DLD1 (cell line): ENCODE results near the gene ZKSCAN7.

Source experiments
- in situ Hi-C: cut with HindIII; loops from 2 replicates; pipeline ENCODE4 v1.10.0; 2017; ENCODE audit warnings: low sequenced_read_pairs

Gene ZKSCAN7

DNA sequence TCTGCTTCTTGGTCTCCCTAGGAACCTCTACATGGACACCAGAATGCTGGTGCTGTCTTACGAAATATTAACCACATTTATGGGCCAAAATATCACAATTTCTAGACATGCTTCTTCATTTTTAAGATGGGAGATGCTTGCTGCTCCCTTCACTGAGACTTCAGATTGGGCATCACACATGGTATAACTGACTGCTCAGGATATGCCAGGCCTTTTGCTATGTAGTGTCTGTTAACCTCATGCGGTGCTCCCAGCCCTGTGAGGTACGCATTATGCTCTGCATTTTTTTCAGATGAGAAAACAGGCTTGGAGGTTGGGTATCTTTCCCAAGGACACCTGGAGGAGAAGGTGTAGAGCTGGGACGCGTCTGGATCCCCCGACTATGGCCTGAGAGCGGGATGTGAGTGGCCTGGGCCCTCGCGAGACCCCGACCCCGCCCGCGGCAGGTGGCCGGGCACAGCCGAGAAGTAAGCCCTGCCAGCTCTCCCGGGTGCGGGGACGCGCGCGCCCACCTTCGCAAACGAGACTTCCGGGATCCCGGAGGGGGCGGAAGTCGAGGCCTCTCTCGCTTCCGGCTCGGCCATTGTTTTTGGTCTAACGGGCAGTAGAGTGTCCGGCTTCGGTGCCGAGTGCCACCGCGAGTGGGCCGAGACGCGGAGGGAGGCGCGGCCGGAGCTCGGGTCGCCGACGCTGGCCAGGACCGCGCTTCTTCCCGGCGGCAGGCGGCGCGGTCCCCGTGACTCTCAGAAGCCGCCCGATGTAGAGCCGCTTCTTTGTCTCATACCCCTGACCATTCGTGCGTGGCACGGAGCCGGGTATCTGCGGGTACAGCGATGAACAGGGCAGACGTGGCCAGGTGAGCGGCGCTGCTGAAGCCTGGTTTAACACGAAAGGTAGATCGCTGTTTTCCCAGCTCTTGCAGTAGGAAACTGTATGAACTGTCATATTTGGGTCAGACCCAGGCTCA lies at the start of gene ZKSCAN7:
Gene ZKSCAN7 (plus strand): TSS at position 568 of the 967 bp plus-strand sequence. CDS start 1,855 bp downstream, outside the sequence.
- in situ Hi-C loops = no loop called here

DNA sequence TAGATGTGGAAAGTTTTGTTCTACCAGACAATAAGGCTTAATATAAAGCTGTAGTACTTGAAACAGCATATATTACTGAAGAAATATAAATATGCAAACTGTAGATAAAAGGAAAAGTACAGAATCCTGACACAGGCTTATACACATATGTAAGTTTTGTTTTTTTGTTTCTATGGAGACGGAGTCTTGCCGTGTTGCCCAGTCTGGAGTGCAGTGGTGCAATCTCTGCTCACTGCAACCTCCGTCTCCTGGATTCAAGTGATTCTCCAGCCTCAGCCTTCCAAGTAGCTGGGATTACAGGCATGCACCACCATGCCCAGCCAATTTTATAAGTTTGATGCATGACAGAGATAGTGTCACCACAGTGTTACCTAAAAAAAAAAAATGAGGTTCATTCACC lies 48.4 kb upstream of the ZKSCAN7 start:
- in situ Hi-C loops = no loop called here

DNA sequence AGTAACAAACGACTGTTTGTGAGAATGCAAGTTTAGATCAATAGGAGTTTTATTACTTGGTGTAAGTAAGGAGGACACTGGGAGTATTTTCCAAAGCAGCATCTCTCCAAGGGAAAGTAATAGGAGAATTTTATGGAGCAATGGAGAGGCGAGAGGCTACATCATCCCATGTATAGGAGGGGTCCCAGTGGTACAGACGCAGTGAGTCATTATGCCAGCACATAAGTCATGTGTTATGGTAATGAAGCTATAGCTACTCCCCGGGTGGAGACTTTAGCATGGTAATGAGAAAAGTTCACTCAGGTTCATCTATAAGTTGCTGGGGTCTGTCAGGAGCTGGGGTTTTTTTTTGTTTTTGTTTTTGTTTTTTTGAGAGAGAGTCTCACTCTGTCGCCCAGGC lies 48.0 kb upstream of the ZKSCAN7 start:
- in situ Hi-C loops = no loop called here

GRCh38 chr3:44509393-44509921 lies 45.5 kb upstream of the ZKSCAN7 start:
- in situ Hi-C loops = no loop called here

DNA sequence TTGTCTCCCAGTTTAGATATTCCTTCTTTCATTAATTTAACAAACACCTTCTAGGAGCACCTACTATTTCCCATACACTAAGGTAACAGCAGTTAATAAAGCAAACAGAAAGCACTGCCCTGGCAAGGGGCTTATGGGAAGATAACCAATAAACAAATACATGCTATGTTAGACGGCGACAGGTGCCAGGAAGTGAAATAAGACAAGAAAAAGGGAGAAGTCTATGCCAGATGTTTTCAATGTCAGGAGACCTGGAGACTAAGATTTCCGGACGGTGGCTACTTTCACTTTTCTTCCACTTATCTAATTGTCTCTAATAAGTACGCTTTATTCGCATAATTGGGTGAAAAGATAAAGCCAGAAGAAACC lies 45.0 kb upstream of the ZKSCAN7 start:
- in situ Hi-C loops = no loop called here

DNA sequence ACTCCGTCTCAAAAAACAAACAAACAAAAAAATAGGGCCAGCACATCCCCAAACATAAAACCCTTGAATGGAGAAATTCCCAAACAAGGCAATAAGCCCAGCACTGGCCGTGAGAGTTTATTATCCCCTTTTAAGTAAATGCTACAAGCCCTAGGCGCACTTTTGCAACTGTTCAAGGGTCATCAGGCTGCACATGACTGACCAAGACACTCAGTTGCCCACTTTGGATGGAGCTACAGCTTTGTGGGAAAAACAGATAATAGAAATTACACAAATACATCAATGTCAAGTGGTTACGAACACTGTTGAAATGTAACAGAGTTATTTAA lies 43.8 kb upstream of the ZKSCAN7 start:
- in situ Hi-C loops = no loop called here

- in situ Hi-C loops = no loop called here
Observed at GRCh38 chr3:44513513-44513912, 41.5 kb upstream of the ZKSCAN7 start.

DNA sequence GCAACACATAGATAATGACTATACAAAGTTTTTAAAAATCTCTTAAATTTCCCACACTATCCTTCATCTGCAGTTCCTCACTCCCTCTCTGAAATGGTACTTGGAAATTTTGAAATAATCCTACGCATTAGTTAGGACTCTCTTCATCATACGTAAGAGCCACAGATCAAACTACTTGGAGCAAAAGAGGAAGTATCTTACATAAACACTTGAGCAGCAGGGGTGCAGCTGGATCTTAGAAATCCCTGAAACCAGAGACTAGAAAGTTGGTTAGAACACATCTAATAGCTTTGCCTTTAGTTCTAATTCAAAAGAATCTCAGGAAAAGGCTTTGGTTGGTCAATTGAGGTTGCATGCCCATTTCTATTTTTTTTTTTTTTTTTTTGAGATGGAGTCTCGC lies 38.8 kb upstream of the ZKSCAN7 start:
- in situ Hi-C loops = no loop called here

DNA sequence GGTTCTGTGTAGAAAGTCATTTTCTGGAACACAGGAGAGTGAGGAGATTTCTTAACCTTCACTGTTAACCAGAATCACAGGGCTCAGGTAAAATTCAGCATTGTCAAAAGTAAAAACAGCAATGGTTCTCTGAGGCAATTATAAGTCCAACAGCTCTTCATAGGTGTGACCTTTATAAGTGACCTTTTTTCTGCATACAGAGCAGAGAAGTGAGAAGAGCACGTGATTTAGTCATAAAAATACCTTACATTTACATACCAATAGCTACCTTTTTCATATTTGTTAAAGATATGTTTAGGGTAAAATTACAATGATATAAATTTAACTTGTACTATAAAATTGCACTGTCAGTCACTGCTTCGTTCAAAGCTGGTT lies 36.2 kb upstream of the ZKSCAN7 start:
- in situ Hi-C loops = no loop called here

DNA sequence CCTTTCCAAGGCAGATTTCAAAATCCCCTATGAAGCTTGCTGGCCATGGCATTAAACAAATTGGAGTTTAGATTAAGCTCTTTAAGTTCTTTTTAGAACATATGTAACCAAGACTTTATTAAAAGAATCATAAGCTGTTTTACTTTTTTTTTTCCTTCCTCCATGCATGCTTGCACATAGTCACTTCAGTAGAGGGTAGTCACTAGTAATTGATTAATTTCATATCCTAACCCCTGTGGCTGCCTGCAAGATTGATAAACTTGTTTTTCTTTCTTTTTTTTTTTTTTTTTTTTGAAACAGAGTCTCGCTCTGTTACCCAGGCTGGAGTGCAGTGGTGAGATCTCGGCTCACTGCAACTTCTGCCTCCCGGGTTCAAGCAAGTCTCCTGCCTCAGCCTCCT lies 33.3 kb upstream of the ZKSCAN7 start:
- in situ Hi-C loops = no loop called here

DNA sequence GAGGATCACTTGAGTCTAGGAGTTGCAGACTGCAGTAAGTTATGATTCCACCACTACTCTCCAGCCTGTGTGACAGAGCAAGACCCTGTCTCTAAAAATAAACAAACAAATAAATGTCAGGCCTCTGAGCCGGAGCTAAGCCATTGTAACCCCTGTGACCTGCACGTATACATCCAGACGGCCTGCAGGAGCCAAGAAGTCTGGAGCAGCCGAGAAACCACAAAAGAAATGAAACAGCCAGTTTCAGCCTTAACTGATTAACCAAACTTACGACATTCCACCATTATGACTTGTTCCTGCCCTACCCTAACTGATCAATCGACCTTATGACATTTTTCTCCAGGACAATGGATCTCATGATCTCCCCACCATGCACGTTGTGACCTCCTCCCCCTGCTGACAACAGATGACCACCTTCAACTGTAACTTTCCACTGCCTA lies 32.5 kb upstream of the ZKSCAN7 start:
- in situ Hi-C loops = no loop called here

DNA sequence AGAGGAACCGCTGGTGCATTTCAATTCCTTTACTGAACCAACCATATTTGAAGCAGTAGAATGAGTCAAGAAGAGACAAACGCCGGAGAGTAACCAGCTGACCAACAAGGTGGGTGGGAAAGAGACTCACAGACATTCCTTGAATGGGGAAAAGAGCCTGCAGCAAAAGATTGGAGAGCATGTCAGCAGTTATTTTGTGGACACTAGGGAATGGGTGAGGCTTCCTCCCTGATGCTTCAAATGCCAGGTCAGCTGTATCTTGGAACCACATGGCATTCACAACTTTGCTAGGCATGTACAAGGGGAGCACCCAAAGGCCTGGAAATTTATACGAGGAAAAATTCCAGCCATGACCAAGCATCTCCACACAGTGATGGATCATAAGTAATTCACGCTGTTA lies 29.9 kb upstream of the ZKSCAN7 start:
- in situ Hi-C loops = loop anchor here (25.0 kb wide), 1 partner anchor 387 kb away; no protein-coding TSS in a partner anchor

DNA sequence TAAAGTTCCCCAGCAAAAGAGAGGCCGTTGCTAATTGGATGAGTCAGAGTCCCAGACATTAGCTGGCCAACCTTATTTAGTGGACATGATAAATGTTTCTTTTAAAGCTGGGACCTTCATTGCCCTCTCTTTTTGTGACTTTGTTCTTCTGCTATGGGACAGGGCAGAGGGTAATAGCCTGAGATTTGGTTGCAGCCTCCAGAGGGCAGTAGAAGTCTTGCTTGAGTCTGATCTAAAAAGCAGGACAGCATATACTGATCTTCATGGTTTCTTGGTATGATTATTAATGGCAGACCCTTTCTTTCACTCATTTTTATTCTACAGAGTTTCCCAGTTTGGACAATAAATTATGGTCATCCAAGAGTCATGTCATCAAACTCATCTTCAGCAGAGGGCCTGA lies 25.1 kb upstream of the ZKSCAN7 start:
- in situ Hi-C loops = loop anchor here (25.0 kb wide), 1 partner anchor 382 kb away; no protein-coding TSS in a partner anchor

DNA sequence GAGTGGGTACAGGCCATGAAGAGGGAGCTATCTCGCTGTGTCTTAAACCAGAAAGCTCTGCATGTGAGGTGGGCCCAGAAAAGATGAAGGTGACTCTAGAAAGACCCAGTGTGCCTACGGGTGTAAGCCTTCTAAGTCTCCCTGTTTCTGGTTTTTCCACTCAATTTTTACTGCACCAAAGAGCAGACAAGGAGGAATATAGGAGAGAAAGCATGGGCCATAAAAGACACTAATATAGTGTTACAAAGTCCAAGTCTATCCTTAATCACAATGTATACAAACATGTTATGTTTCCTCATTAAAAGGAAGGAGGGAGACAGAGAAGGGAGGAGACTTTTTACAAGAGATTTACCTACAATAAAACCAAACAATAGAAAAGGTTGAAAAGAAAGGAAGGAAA lies 24.1 kb upstream of the ZKSCAN7 start:
- in situ Hi-C loops = loop anchor here (25.0 kb wide), 1 partner anchor 381 kb away; no protein-coding TSS in a partner anchor

- in situ Hi-C loops = loop anchor here (25.0 kb wide), 1 partner anchor 378 kb away; no protein-coding TSS in a partner anchor
Observed at GRCh38 chr3:44534659-44535058, 20.3 kb upstream of the ZKSCAN7 start.

DNA sequence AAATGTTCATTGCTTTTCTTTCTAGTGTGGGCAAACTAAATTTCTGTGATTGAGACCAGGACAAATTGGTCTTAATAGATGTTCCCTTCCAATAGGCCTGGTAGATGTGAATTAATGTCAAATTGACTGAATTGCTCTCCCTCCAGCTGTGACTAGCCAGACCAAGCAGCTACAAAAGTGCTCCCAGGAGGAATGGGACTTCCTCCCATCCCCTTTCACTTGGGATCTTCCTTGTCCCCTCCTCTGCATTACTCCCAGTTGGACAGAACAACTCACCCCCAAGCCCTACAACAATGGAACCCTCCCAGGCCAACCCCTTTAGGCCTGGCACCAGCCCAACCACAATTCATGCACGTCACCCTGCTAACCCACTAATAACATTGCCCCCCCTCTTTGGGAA lies 19.6 kb upstream of the ZKSCAN7 start:
- in situ Hi-C loops = loop anchor here (25.0 kb wide), 1 partner anchor 377 kb away; no protein-coding TSS in a partner anchor

- in situ Hi-C loops = loop anchor here (25.0 kb wide), 1 partner anchor 367 kb away; no protein-coding TSS in a partner anchor
Observed at GRCh38 chr3:44544811-44545210, 10.2 kb upstream of the ZKSCAN7 start.

DNA sequence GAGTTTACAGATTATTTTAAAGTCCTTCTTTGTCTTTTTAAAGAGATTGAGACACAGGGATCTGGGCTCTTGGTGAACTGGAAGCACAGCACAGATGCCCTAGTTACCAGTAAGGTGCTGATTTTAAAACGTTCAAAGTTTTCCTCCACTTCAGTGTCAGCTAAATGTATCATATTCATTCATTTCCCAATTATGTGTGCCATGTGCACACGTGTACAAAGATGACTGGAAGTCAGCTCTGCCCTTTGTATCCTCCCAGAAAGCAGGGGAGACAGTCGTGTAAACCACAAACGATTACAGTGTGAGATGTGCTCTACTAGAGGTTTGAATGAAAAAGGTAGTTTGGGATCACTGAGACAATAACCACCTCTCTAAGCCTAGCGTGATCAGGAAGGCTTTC lies 730 bp downstream of the ZKSCAN7 start:
- in situ Hi-C loops = no loop called here

DNA sequence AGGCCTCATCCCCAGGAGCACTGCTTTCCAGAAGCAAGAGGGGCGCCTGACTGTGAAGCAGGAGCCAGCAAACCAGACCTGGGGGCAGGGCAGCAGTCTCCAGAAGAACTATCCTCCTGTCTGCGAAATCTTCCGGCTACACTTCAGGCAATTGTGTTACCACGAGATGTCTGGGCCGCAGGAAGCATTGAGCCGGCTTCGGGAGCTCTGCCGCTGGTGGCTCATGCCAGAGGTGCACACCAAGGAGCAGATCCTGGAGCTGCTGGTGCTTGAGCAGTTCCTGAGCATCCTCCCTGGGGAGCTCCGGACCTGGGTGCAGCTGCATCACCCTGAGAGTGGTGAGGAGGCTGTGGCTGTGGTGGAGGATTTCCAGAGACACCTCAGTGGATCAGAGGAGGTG lies 2.1 kb downstream of the ZKSCAN7 start:
- in situ Hi-C loops = no loop called here

DNA sequence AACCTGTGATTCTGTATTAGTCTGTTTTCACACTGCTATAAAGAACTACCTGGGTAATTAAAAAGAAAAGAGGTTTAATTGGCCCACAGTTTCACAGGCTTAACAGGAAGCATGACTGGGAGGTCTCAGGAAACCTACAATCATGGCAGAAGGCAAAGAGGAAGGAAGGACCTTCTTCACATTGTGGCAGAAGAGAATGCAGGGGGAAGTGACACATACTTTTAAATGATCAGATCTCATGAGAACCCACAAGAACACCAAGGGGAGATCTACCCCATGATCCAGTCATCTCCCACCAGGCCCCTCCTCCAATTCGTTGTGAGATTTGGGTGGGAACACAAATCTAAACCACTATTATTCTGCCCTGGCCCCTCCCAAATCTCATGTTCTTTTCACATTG lies 6.1 kb downstream of the ZKSCAN7 start:
- in situ Hi-C loops = no loop called here

DNA sequence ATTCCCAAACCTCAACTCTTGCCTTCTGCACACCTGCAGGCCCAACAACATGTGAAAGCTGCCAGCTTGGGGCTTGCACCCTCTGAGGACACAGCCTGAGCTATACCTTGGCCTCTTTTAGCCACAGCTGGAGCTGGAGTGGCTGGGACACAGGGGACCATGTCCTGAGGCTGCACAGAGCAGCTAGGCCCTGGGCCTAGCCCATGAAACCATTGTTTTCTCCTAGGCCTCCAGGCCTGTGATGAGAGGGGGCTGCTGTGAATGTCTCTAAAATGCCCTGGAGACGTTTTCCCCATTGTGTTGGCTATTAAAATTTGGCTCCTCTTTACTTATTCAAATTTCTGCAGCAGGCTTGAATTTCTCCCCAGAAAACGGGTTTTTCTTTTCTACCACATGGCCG lies 7.2 kb downstream of the ZKSCAN7 start:
- in situ Hi-C loops = no loop called here

DNA sequence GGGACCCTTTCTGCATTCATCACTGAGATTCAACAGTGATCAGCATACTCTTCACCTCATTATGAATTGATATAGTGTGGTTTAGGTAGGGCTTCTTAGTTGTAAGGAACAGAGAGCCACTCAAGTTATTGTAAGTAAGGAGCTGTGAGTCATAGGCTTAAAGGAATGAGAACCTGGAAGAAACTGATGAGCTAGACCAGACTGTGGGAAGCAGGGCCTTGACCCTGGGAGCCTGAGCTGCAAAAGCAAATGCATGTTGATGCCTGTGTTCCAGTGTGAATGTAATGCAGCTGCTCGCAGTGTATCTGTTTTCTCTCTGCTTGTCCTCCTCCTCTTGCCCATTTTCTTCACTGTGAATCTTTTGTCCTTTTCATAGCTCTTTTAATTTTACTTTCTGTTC lies 13.6 kb downstream of the ZKSCAN7 start:
- in situ Hi-C loops = no loop called here
